HG03108 (cell line): Measurements from ENCODE around the gene CACNA2D1.

Experiments
- ATAC-seq: cut with Tn5 transposase; IDR thresholded peaks from one replicate; pipeline ENCODE4 v1.9.1; 2021; ENCODE audit warnings: moderate library complexity; ENCODE audit not compliant: unreplicated experiment

Gene CACNA2D1

DNA sequence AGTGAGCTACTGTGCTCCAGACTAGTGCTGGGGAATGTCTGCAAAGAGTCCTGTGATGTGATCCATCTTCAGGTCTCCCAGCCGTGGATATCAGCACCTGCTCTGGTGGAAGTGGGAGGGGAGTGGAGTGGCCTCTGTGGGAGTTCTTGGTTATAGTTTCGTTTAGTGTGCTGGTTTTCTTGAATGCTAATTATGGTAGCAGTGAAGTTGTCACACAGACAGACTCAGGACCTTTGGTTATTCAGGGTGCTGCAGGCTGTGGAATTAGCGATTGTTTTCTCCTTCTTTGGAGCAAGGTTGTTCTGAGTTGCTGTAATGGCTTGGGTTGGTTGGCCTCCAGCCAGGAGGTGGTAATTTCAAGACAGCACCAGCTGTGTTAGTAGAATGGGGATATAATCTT, 541.0 kb downstream of the CACNA2D1 start:
- ATAC-seq = no peak
